Thyroid gland (tissue), 4 donors: Measurements from ENCODE around the gene ZBTB25.

Experiments
- POLR2A ChIP-seq, 2 donors: fragments of 450-650 bp; IDR thresholded peaks; one replicate each; pipeline ENCODE4 v1.6.1; 2017; ENCODE audit warnings: antibody characterized with exemption in 2 of 2, mild to moderate bottlenecking in 2 of 2, moderate library complexity in 1 of 2
- TF ChIP-seq, protein P1 (sequence below), 6 experiments: fragments of 200-600 bp in 3 of 6; fragments of 450-650 bp in 3 of 6; sonication (generic) in 3 of 6; IDR thresholded peaks; one replicate each; pipeline ENCODE4 v1.5.1; 2016 to 2019; ENCODE audit warnings: antibody characterized with exemption in 6 of 6, mild to moderate bottlenecking in 2 of 6, inconsistent platforms in 1 of 6, moderate library complexity in 1 of 6

- TF ChIP-seq, protein P1, sequence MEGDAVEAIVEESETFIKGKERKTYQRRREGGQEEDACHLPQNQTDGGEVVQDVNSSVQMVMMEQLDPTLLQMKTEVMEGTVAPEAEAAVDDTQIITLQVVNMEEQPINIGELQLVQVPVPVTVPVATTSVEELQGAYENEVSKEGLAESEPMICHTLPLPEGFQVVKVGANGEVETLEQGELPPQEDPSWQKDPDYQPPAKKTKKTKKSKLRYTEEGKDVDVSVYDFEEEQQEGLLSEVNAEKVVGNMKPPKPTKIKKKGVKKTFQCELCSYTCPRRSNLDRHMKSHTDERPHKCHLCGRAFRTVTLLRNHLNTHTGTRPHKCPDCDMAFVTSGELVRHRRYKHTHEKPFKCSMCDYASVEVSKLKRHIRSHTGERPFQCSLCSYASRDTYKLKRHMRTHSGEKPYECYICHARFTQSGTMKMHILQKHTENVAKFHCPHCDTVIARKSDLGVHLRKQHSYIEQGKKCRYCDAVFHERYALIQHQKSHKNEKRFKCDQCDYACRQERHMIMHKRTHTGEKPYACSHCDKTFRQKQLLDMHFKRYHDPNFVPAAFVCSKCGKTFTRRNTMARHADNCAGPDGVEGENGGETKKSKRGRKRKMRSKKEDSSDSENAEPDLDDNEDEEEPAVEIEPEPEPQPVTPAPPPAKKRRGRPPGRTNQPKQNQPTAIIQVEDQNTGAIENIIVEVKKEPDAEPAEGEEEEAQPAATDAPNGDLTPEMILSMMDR (IDR thresholded peaks at IDR 0.05): no peak
- no peak for TF ChIP-seq POLR2A (IDR thresholded peaks at IDR 0.05)
Observed at GRCh38 chr14:64525354-64525753, 21.7 kb upstream of the ZBTB25 start.
